ENCODE data around the gene UTY. TPM values are rescaled to one million over a fixed set of nuclear protein-coding genes. Genes with fewer than 3 reads are reported as not detected.

UTY gene
- total RNA-seq, 4 donors from 2014 or later, result 0.19 to 27.4 (median 17.6) TPM; not detected in 1

DNA sequence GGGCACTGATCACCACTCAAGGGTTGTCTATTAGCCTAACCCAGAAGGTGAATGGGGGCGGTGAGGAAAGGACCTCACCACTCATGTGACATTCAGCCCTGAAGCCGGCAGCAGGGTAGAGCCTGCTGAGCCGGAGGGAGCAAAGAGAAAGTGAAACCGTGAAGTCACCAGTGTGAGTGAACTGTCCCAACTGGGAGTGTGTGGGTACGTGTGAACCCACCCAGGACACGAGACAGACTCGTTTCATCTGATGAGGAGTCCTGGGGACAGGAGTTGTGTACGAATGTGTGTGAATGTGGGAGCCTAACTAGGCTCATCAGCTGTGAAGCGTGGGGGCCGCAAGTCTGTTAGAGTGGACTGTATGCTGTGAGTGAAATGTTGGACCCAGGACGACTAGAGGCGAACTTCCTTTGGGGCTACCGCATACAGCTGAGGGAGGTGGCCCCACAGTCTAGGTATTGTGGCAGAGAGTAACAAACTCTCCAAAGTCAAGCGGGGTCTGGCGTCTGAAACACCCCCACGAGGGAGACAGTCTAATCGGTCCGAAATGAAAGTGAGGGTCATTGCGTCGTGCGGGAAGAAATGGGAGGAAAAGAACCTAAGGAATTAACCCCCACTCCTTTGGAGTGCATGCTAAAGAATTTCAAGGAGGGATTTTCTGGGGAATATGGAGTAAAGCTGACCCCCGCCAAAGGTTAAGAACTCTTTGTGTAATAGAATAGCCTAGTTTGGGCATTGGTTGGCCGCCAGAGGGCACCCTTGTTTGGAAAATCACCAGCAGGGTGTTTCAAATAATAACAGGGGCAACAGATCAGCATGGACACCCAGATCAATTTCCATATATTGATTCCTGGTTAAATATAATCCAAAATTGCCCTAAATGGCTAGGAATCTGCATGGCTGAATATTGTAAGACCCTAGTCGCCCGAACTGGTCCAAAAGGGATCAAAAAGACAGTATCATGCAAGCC is 43.6 kb downstream of the UTY start:
- no peak overlapping the region for H3K4me3 ChIP-seq
- no peak overlapping the region for H3K27ac ChIP-seq (replicated peaks in 1 of 4)
- H3K36me3 ChIP-seq, result no peaks in the 10 kb centered on the region
- H3K9me3 ChIP-seq, result no peaks in the 10 kb centered on the region
- no peaks in the 10 kb centered on the region for H3K27me3 ChIP-seq
- no CpG with 5 or more reads among the region's 25 CpGs for WGBS
- H3K4me1 ChIP-seq, result no peaks in the 10 kb centered on the region
- intact Hi-C loops (cut with DNase I), result no loop called here
- DNase-seq (ENCODE audit: extremely low spot score), result no peak
- TF ChIP-seq, protein P1, sequence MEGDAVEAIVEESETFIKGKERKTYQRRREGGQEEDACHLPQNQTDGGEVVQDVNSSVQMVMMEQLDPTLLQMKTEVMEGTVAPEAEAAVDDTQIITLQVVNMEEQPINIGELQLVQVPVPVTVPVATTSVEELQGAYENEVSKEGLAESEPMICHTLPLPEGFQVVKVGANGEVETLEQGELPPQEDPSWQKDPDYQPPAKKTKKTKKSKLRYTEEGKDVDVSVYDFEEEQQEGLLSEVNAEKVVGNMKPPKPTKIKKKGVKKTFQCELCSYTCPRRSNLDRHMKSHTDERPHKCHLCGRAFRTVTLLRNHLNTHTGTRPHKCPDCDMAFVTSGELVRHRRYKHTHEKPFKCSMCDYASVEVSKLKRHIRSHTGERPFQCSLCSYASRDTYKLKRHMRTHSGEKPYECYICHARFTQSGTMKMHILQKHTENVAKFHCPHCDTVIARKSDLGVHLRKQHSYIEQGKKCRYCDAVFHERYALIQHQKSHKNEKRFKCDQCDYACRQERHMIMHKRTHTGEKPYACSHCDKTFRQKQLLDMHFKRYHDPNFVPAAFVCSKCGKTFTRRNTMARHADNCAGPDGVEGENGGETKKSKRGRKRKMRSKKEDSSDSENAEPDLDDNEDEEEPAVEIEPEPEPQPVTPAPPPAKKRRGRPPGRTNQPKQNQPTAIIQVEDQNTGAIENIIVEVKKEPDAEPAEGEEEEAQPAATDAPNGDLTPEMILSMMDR (IDR thresholded peaks at IDR 0.05), result peak in 1 of 3 experiments; percentile 37
- TF ChIP-seq POLR2AphosphoS5 (IDR thresholded peaks at IDR 0.05), result no peak

DNA sequence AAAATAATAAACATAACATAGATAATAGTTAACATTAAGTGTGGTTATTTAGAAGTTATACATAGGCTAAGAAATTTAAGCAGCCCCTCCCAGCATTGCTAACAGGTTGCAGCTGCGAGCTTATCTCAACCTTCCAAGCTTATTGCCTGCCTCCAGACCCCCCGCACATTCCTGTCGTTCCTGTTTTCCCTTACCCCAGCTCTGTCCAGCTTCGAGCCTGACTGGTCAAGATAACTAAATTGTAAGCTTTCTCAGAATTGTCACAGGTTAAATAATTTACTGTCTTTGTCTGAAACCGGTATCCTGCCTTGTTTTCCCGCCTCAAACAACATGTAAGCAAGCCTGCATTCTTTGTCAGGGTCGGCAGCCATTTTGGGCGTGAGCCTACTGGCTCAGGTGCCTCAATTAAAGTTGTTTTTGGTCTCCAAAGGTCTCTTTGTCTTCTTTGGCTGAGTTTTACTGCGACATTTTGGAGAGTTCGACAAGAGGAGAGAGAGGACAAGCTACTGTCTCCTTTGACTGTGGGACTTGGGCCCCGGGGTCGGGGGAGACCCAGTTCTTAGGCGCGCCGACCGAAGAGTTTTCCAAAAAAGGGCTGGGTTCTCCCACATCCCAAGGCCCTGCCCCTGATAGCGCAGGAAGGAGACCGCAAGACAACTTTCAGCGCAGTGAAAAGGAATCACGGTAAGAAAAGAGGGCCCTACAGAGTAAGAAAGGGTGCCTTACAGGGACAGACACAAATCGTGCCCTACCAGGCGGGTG is 44.4 kb downstream of the UTY start:
- Histone ChIP-seq H3K27ac (replicated peaks in 1 of 4) (no peak overlapping the region), H3K4me3 (no peak overlapping the region), H3K4me1 (no peaks in the 10 kb centered on the region), H3K9me3 (no peaks in the 10 kb centered on the region), H3K27me3 (no peaks in the 10 kb centered on the region), H3K36me3 (no peaks in the 10 kb centered on the region)
- DNase-seq (ENCODE audit: extremely low spot score), result no peak
- WGBS, result no CpG with 5 or more reads among the region's 22 CpGs
- no peak for TF ChIP-seq EP300 (IDR thresholded peaks at IDR 0.05)
- TF ChIP-seq, protein P1 (IDR thresholded peaks at IDR 0.05), result no peak
- TF ChIP-seq POLR2AphosphoS5 (IDR thresholded peaks at IDR 0.05), result no peak
- TF ChIP-seq POLR2A (IDR thresholded peaks at IDR 0.05; ENCODE audit: low read depth), result no peak
- intact Hi-C loops (cut with DNase I), result no loop called here

DNA sequence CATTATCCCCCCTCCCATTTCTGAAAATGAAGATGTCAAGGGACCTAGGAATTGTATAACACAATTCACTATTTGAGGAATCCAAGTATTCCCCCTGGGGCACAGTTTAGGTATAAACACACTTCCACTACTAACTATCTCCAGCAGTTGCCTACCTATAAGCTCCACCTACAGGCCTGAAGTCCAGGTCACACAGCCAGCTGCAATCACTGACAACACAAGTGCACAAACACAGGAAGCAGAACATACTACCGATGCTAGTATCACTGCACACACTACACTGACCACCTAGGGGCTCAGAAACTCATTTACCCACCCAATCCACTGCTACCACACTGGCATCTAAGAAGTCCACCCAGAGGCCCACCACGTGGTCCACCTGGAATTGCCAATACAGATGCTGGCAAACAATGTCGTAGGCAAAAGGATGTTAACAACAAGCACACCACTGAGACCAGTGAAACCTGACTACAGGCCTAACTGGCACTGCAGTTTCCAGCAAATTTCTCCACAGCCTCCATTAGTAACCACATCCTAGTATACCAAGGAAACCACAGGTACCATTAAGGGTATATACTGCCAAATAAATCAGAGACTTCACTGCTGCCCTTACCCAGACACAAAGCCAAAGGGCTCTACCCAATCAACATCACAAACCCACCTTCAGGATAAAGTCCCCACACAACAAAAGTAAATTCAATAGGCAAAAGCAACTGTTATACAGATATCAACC is 47.4 kb downstream of the UTY start:
- no peaks in the 10 kb centered on the region for H3K27me3 ChIP-seq
- DNase-seq (ENCODE audit: extremely low spot score), result no peak
- no peaks in the 10 kb centered on the region for H3K9me3 ChIP-seq
- H3K4me1 ChIP-seq, result no peaks in the 10 kb centered on the region
- no peaks in the 10 kb centered on the region for H3K36me3 ChIP-seq
- no peak for TF ChIP-seq POLR2AphosphoS5 (IDR thresholded peaks at IDR 0.05)
- no peak for TF ChIP-seq POLR2A (IDR thresholded peaks at IDR 0.05; ENCODE audit: low read depth)
- TF ChIP-seq, protein P1 (IDR thresholded peaks at IDR 0.05), result no peak
- no peak for TF ChIP-seq EP300 (IDR thresholded peaks at IDR 0.05)
- H3K27ac ChIP-seq (replicated peaks in 1 of 4), result no peak overlapping the region
- H3K4me3 ChIP-seq, result no peak overlapping the region
- intact Hi-C loops (cut with DNase I), result no loop called here
- no CpG with 5 or more reads among the region's 3 CpGs for WGBS

DNA sequence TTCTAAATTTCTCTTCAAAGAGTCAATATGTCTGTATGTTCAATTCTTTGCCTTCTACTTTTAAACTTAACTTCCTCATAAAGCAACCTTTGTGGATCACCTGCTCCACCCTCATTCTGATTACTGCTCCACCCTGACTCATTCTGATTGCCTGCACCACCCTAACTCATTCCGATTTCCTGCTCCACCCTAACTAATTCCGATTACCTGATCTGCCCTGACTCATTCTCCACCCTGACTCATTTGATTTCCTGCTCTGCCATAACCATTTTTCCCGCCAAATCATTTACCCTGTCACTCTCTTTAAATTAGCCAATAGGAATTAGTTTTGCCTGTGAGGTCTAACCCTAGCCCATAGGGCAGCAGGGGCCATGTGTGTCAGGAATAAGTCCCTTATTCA is 50.3 kb downstream of the UTY start:
- no peaks in the 10 kb centered on the region for H3K4me1 ChIP-seq
- H3K27ac ChIP-seq (replicated peaks in 1 of 4), result no peak overlapping the region
- H3K4me3 ChIP-seq, result no peak overlapping the region
- H3K36me3 ChIP-seq, result no peaks in the 10 kb centered on the region
- intact Hi-C loops (cut with DNase I), result no loop called here
- DNase-seq (ENCODE audit: extremely low spot score), result no peak
- H3K9me3 ChIP-seq, result peaks cover 0 to 4% (median 0%) of the 10 kb centered on the region in 4 donors
- WGBS, result no CpG with 5 or more reads among the region's 3 CpGs
- TF ChIP-seq POLR2AphosphoS5 (IDR thresholded peaks at IDR 0.05) (no peak), EP300 (IDR thresholded peaks at IDR 0.05) (no peak)
- TF ChIP-seq, protein P1 (IDR thresholded peaks at IDR 0.05), result no peak
- no peaks in the 10 kb centered on the region for H3K27me3 ChIP-seq
